ENCODE results near the gene TRAF1.

The TRAF1 gene

GRCh38 chr9:120885958-120886357 lies 40.6 kb downstream of the TRAF1 start:
- DNase-seq = no peak

DNA sequence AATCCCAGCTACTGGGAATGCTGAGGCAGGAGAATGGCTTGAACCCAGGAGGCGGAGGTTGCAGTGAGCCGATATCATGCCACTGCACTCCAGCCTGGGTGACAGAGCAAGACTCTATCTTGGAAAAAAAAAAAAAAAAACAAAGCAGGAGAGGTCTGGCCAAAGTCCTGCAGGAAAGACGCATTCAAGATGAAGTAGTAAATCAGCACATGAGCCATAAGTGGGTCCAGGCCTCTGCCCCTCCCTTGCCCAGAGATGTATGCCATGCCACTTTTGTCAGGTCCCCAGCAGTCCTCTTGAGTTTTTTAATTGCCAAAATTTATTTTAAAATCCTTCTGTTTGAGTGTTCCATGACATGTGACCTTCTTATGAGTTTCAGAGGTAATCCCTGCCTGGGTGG lies 41.1 kb downstream of the TRAF1 start:
- DNase-seq = no peak

GRCh38 chr9:120883608-120883996 lies 43.0 kb downstream of the TRAF1 start:
- no peak for DNase-seq

DNA sequence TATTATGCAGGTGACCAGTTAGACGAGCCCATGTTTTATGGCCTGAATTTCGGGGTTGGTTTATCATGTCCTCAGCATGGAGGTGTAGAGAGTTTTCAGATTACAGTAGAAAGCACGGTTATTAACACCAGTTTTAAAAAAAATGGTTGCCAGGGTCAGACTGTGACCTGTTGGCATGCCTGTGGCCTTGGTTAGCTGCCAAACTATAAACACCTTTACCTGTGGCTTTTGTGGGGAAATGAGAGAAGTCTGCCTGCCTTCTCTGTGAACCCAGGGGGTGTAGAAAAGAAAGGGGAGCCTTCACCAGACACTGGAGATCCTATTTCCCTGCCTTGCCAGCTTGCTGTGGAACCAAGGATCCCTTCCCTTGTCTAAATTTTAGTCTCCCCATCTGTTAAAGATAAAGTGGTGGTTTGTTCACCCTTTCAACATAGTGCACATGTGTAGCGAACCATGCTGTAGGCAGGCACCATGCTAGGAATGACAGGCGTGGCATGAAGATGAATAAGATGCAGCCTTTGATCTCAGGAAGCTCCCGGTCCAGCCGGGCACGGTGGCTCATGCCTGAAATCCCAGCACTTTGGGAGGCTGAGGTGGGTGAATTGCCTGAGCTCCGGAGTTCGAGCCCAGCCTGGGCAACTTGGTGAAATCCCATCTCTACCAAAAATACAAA lies 43.5 kb downstream of the TRAF1 start:
- DNase-seq = peak; percentile 58

GRCh38 chr9:120879446-120879845 lies 47.1 kb downstream of the TRAF1 start:
- DNase-seq = peak; percentile 33

- DNase-seq = peak; percentile 32
Observed at GRCh38 chr9:120878188-120879130, 48.1 kb downstream of the TRAF1 start.

DNA sequence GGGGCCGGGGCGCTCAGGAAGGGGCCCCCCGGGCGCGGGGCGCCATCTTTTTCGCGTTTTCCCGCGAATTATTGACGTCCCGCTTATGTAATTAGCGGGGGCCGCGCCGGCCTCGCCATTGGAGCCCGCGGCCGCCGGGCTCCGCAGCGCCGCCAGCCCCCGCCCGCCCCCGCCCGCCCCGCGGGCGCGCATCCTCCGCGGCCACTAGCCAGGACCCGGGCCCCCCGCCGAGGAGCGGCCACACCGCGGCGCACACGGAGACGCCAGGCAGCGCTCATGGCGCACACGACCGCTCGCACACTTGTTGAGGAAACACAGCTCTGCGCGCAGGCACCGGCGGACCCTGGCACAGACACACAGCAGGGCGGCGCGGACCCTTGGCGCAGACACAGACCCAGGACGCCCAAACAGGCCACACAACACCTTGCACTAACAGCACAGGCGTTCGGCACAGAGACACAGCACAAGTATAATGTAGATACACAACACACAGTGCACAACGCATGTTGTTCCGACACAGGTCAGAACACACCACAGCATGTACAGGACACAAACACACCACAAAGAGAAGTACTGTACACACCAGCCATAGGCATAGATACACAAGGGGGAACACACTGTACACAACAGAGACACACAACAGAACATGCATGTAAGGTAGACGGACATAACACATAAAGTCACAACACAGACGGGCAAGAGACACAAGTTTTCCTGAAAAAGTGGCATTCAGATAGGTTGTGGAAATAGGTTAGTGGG lies 49.1 kb downstream of the TRAF1 start:
- peak; percentile 69 for DNase-seq

DNA sequence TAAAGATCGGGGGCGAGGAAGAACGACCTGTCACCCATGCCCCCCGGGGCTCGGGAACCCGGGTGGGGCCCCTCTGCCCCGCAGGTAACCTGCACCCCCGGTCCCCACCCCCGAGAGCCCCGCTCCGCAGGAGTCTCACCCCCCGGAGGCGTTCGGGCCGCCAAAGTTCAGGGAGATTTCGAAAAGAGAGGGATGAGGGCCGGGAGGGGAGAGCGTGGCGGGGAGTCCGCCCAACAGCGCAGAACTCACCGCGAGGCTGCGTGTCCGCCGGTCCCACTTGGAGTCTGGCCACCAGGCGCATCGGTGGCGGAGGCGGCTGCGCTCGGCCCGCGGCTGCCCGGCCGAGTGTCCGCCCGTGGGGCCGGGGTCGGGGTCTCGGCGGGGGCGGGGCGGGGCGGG lies 49.8 kb downstream of the TRAF1 start, which contains the start of gene PHF19:
Gene PHF19, minus strand, starts transcription at position 347 of the 399 bp plus-strand sequence. CDS start 2,447 bp downstream, outside the sequence.
- peak; percentile 38 for DNase-seq

DNA sequence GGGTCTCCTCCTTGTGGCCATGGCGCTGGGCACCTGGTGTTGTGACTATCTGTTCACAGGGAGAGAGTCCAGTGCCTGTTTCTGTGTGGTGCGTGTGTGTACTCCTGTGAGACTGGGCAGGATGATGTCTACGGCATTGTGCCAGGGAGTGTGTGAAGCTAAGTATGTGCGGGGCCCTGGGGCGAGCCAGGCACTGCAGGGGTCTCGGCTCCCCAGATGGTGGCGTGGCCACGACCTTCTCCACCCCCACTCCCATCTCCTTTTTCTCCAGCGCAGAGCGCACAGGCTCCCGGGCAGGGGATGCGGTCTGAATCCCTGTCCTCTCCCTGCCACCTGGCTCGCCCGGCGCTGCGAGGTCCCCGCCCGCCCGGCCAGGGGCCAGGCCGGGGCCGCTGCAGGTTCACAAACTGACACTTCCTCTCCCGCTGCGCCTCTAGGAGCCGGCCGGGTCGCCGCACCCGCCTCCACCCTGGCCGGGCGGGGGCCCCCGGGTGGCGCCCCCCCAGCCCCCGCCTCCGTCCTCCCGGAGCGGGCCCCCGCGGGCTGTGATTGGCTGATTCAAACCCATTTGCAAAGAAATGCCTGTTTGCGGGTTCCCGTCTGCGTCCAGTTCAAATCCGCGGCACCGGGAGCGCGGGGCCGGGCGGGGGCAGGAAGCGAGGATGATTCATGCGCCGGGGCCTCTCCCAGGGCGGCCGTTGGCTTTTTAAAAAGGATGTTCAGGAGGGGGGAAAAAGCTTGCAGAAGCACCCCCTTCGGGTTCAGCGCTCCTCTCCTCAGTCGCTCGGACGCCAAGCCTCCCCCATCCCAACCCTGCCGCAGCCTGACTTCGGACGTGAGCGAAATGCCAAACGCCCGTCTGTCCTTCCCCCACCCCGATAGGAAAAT lies 50.4 kb downstream of the TRAF1 start:
- DNase-seq = peak; percentile 89

DNA sequence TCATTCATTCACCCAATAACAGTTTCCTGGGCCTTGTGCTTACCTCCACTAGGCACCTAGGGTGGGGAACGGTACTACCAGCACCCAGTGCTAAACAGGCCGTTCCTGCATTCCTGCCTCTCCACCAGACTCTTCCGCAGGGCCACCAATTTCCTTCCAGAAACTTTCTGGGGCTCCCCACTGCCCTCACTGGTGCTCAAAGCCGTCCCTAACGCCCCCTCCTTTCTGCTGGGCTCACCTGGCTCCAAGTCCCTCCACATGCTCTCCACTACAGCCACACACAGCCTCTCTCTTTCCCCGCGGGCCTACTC lies 51.0 kb downstream of the TRAF1 start:
- no peak for DNase-seq

- DNase-seq = peak; percentile 13
Observed at GRCh38 chr9:120875195-120875565, 51.4 kb downstream of the TRAF1 start.

- DNase-seq = peak; percentile 12
Observed at GRCh38 chr9:120874226-120875194, 52.1 kb downstream of the TRAF1 start.

DNA sequence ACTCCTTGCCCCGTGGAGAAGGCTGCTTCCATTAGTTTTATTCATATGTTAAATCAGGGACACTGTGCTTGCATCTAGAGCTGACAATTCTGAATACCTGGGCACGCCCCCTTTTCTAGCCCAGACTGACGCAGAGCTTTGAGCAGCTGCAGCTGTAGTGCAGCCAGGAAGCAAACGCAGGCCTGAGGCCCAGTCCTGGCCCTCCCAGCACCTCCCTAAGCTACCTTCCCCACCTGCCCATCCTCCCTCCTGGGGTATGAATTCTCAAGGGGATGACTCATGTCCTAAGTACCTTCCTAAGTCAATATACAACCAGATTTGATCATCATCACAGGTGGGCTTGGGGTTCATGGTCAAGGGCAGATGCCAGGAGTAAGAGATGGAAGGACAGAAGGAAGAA lies 53.1 kb downstream of the TRAF1 start:
- DNase-seq = peak; percentile 25

GRCh38 chr9:120872791-120873502 lies 53.6 kb downstream of the TRAF1 start:
- peak; percentile 34 for DNase-seq

- DNase-seq = no peak
Observed at GRCh38 chr9:120870206-120870605, 56.4 kb downstream of the TRAF1 start.

- DNase-seq = no peak
Observed at GRCh38 chr9:120869726-120870125, 56.9 kb downstream of the TRAF1 start.

- no peak for DNase-seq
Observed at GRCh38 chr9:120869360-120869687, 57.3 kb downstream of the TRAF1 start.

GRCh38 chr9:120868676-120869359 lies 57.8 kb downstream of the TRAF1 start:
- DNase-seq = peak; percentile 97

DNA sequence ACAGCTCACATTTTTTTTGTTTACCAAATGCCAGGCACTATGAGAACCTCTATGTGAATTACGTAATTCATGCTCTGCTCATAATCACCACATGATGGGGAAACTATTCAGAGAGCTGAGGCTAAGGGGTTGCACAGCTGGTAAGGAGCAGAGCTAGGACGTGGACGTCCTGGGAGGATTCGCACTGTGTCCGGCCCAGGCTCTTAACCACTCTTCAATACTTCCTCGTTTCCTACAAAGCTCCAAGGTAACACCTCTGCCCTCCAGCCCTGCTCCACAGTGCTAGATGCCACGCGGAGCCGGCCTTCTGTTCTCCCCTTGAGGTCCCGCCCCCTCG lies 58.3 kb downstream of the TRAF1 start:
- DNase-seq = no peak

- DNase-seq = no peak
Observed at GRCh38 chr9:120867676-120868338, 58.8 kb downstream of the TRAF1 start.
